K562 (cell line): ENCODE data around the gene CFAP20DC. TPM values are rescaled to one million over a fixed set of nuclear protein-coding genes. Genes with fewer than 3 reads are reported as not detected.

Source experiments
- ARID1B ChIP-seq: fragments of 450-650 bp; IDR thresholded peaks from 2 replicates; pipeline ENCODE4 v1.6.1; 2016; ENCODE audit warnings: antibody characterized with exemption, mild to moderate bottlenecking, inconsistent platforms
- CBFA2T3 ChIP-seq: fragments of 450-650 bp; IDR thresholded peaks from 2 replicates; pipeline ENCODE4 v1.6.1; 2017
- CBX8 ChIP-seq: fragments of 200-600 bp; sonication (generic); IDR thresholded peaks from 2 replicates; pipeline ENCODE4 v1.6.1; 2012; ENCODE audit warnings: borderline replicate concordance, mixed run types, low read depth, mild to moderate bottlenecking, moderate library complexity, mixed read lengths, low read length, control low read depth, inconsistent platforms; ENCODE audit not compliant: poor library complexity, severe bottlenecking; ENCODE audit errors: extremely low read depth
- EP300 ChIP-seq: IDR thresholded peaks from 2 replicates; pipeline ENCODE4 v1.6.1; 2012; ENCODE audit warnings: low read length, improper control_type of control experiment
- FOSL1 ChIP-seq: fragments of 200-800 bp; sonication (Bioruptor generic); conservative IDR thresholded peaks from 2 replicates; pipeline ENCODE4 v1.6.1; 2016; ENCODE audit warnings: missing genetic modification characterization, missing compliant biosample characterization
- GATA2 ChIP-seq: sonication (generic); formaldehyde crosslinking; IDR thresholded peaks from 2 replicates; pipeline ENCODE4 v1.4.0; 2020; ENCODE audit warnings: mild to moderate bottlenecking, missing genetic modification reagents
- GTF2E2 ChIP-seq: fragments of 200-800 bp; sonication (Bioruptor generic); IDR thresholded peaks from 2 replicates; pipeline ENCODE4 v1.6.1; 2016; ENCODE audit warnings: missing genetic modification characterization, missing compliant biosample characterization
- HDAC1 ChIP-seq, 2 experiments: fragments of 450-650 bp; IDR thresholded peaks; 2 replicates each; pipeline ENCODE4 v1.6.1; 2016 to 2017; ENCODE audit warnings: inconsistent platforms in 1 of 2, mild to moderate bottlenecking in 1 of 2, moderate library complexity in 1 of 2
- HEY1 ChIP-seq: fragments of 250-450 bp; sonication (Bioruptor Pico); IDR thresholded peaks from 2 replicates; pipeline ENCODE4 v1.5.0; 2020; ENCODE audit warnings: mild to moderate bottlenecking, moderate library complexity, borderline replicate concordance
- HNRNPUL1 ChIP-seq: fragments of 200-400 bp; formaldehyde crosslinking; IDR thresholded peaks from 2 replicates; pipeline ENCODE4 v1.6.1; 2017; ENCODE audit warnings: low read length
- JUN ChIP-seq, 2 experiments: sonication (generic) in 1 of 2; formaldehyde crosslinking in 1 of 2; IDR thresholded peaks; 2 replicates each; pipeline versions ENCODE4 v1.6.1 to v1.8.0; 2012 to 2022; ENCODE audit warnings: borderline replicate concordance in 2 of 2, mild to moderate bottlenecking in 2 of 2, improper control_type of control experiment in 1 of 2, low read depth in 1 of 2, low read length in 1 of 2, missing genetic modification reagents in 1 of 2
- NCOR1 ChIP-seq: fragments of 450-650 bp; IDR thresholded peaks from 2 replicates; pipeline ENCODE4 v1.6.1; 2016; ENCODE audit warnings: mild to moderate bottlenecking, moderate library complexity
- SMARCC2 ChIP-seq: fragments of 450-650 bp; IDR thresholded peaks from 2 replicates; pipeline ENCODE4 v1.6.1; 2017; ENCODE audit warnings: antibody characterized with exemption, moderate library complexity, mild to moderate bottlenecking, low read depth
- SREBF2 ChIP-seq: sonication (generic); formaldehyde crosslinking; IDR thresholded peaks from 2 replicates; pipeline ENCODE4 v1.4.0; 2020; ENCODE audit warnings: mild to moderate bottlenecking, missing genetic modification reagents
- TCF7L2 ChIP-seq: fragments of 150-350 bp; IDR thresholded peaks from 2 replicates; pipeline ENCODE4 v1.6.1; 2016; ENCODE audit warnings: low read depth, mild to moderate bottlenecking, low read length, moderate library complexity
- TEAD4 ChIP-seq, 2 experiments: sonication (generic) in 1 of 2; formaldehyde crosslinking in 1 of 2; IDR thresholded peaks; 2 replicates each; pipeline versions ENCODE4 v1.6.1 to v1.8.0; 2012 to 2022; ENCODE audit warnings: borderline replicate concordance in 1 of 2, inconsistent platforms in 1 of 2, low read length in 1 of 2, mild to moderate bottlenecking in 1 of 2, missing genetic modification reagents in 1 of 2
- TOE1 ChIP-seq, 2 experiments: fragments of 450-650 bp in 1 of 2; sonication (generic) in 1 of 2; formaldehyde crosslinking in 1 of 2; IDR thresholded peaks; 2 replicates each; pipeline versions ENCODE4 v1.7.1 to v1.8.0; 2016 to 2022; ENCODE audit warnings: borderline replicate concordance in 2 of 2, mild to moderate bottlenecking in 2 of 2, antibody characterized with exemption in 1 of 2, inconsistent platforms in 1 of 2, low read depth in 1 of 2, missing genetic modification reagents in 1 of 2, moderate library complexity in 1 of 2
- ZNF644 ChIP-seq: fragments of 200-800 bp; sonication (Bioruptor generic); IDR thresholded peaks from 2 replicates; pipeline ENCODE4 v1.6.1; 2016; ENCODE audit warnings: low read depth, missing genetic modification characterization, missing compliant biosample characterization
- ZNF717 ChIP-seq: fragments of 250-450 bp; sonication (Bioruptor Pico); IDR thresholded peaks from 2 replicates; pipeline ENCODE4 v1.5.0; 2021
- polyA plus RNA-seq, 8 experiments: library from polyadenylated mRNA; depleted of rRNA in 4 of 8; stranded (reverse) in 5 of 8; unstranded in 3 of 8; fragments of >200 nt; fragmentation: Nextera tagmentation in 2 of 8; fragmentation: Illumina TruSeq in 1 of 8; extraction: Ambion mirVana in 2 of 8; extraction: Trizol in 1 of 8; gene quantifications; 2 replicates each; pipeline versions ENCODE4 v1.2.1 to v1.2.3, GENCODE V29; 2011 to 2014; ENCODE audit warnings: inconsistent platforms in 1 of 8, missing spikeins in 1 of 8
- total RNA-seq, 7 experiments: library from RNA; depleted of rRNA in 6 of 7; stranded (reverse); fragments of >200 nt in 6 of 7; fragmentation: Illumina TruSeq in 2 of 7; extraction: Trizol in 2 of 7; gene quantifications; 2 replicates each; pipeline versions ENCODE4 v1.2.1 to v1.2.3, GENCODE V29; 2011 to 2021; ENCODE audit warnings: low replicate concordance in 1 of 7
- TF ChIP-seq, protein P1 (sequence below): fragments of 250-450 bp; sonication (Bioruptor Pico); IDR thresholded peaks from 2 replicates; pipeline ENCODE4 v1.8.0; 2021; ENCODE audit warnings: moderate library complexity, mild to moderate bottlenecking, inconsistent platforms
- TF ChIP-seq, protein P2 (sequence below): fragments of 200-800 bp; sonication (Bioruptor generic); IDR thresholded peaks from 2 replicates; pipeline ENCODE4 v1.6.1; 2016; ENCODE audit warnings: missing genetic modification characterization, missing compliant biosample characterization
- TF ChIP-seq, protein P3 (sequence below): fragments of 250-450 bp; sonication (Bioruptor Pico); IDR thresholded peaks from 2 replicates; pipeline ENCODE4 v1.8.0; 2022; ENCODE audit warnings: inconsistent platforms, mild to moderate bottlenecking, moderate library complexity, borderline replicate concordance

The CFAP20DC gene
- total and polyA plus RNA-seq, 9 of the 15 experiments (the other 6 are each of a cell fraction or from before 2014, with no cell fraction given), result 1.6 to 5.9 (median 4.6) TPM

DNA sequence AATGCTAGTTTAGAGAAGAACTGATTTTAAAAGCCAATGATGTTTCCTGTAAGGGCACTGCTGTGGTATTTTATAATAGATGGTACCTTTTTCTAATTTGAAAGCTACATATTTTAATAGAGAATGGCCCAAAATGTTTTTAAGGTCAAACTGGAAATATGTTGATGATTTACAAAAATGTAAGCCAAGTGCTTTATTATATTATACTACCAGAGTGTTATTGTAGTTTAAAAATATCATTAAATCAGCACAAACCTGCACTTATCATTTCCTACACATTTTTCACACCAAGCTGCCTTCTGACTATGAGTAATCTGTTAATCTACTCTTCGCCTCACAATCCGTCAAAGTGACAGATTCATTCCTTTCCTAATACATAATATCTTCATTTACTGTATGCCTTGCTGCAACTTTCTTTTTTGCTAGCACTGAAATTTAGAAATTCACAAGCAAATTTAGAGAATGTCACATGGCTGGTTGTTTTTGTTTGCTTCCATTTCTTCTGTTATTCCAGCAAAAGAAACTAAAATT is 256.8 kb downstream of the CFAP20DC start (continued):
- TF ChIP-seq HNRNPUL1 (no peak), TEAD4 (IDR thresholded peaks at IDR 0.05; ENCODE audit: low read length) (peak; percentile 52; the same call in 1 of the 2 replicates), TEAD4 (CRISPR knock-in tag; IDR thresholded peaks at IDR 0.05; ENCODE audit: borderline replicate concordance) (no peak), CBX8 (no peak), SMARCC2 (no peak), NCOR1 (no peak), GATA2 (CRISPR knock-in tag) (no peak), HDAC1 (IDR thresholded peaks at IDR 0.05) (no peak), SREBF2 (no peak), JUN (IDR thresholded peaks at IDR 0.05; ENCODE audit: borderline replicate concordance, low read depth, low read length) (no peak), JUN (CRISPR knock-in tag; IDR thresholded peaks at IDR 0.05; ENCODE audit: borderline replicate concordance) (no peak), FOSL1 (tag) (0 out of 2 replicates have a peak, but pooled peaks have one; percentile 20), ZNF717 (CRISPR knock-in tag) (no peak), EP300 (no peak), ZNF644 (tag) (no peak), TCF7L2 (no peak), TOE1 (IDR thresholded peaks at IDR 0.05; ENCODE audit: borderline replicate concordance) (no peak), TOE1 (CRISPR knock-in tag; IDR thresholded peaks at IDR 0.05; ENCODE audit: borderline replicate concordance, low read depth) (no peak), CBFA2T3 (peak; percentile 52), HEY1 (CRISPR knock-in tag) (no peak), ARID1B (peak; percentile 32; the same call in 1 of the 2 replicates), GTF2E2 (tag) (no peak)
- TF ChIP-seq, protein P1, sequence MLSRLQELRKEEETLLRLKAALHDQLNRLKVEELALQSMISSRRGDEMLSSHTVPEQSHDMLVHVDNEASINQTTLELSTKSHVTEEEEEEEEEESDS, result no peak
- TF ChIP-seq, protein P2, sequence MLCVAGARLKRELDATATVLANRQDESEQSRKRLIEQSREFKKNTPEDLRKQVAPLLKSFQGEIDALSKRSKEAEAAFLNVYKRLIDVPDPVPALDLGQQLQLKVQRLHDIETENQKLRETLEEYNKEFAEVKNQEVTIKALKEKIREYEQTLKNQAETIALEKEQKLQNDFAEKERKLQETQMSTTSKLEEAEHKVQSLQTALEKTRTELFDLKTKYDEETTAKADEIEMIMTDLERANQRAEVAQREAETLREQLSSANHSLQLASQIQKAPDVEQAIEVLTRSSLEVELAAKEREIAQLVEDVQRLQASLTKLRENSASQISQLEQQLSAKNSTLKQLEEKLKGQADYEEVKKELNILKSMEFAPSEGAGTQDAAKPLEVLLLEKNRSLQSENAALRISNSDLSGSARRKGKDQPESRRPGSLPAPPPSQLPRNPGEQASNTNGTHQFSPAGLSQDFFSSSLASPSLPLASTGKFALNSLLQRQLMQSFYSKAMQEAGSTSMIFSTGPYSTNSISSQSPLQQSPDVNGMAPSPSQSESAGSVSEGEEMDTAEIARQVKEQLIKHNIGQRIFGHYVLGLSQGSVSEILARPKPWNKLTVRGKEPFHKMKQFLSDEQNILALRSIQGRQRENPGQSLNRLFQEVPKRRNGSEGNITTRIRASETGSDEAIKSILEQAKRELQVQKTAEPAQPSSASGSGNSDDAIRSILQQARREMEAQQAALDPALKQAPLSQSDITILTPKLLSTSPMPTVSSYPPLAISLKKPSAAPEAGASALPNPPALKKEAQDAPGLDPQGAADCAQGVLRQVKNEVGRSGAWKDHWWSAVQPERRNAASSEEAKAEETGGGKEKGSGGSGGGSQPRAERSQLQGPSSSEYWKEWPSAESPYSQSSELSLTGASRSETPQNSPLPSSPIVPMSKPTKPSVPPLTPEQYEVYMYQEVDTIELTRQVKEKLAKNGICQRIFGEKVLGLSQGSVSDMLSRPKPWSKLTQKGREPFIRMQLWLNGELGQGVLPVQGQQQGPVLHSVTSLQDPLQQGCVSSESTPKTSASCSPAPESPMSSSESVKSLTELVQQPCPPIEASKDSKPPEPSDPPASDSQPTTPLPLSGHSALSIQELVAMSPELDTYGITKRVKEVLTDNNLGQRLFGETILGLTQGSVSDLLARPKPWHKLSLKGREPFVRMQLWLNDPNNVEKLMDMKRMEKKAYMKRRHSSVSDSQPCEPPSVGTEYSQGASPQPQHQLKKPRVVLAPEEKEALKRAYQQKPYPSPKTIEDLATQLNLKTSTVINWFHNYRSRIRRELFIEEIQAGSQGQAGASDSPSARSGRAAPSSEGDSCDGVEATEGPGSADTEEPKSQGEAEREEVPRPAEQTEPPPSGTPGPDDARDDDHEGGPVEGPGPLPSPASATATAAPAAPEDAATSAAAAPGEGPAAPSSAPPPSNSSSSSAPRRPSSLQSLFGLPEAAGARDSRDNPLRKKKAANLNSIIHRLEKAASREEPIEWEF, result no peak
- TF ChIP-seq, protein P3, sequence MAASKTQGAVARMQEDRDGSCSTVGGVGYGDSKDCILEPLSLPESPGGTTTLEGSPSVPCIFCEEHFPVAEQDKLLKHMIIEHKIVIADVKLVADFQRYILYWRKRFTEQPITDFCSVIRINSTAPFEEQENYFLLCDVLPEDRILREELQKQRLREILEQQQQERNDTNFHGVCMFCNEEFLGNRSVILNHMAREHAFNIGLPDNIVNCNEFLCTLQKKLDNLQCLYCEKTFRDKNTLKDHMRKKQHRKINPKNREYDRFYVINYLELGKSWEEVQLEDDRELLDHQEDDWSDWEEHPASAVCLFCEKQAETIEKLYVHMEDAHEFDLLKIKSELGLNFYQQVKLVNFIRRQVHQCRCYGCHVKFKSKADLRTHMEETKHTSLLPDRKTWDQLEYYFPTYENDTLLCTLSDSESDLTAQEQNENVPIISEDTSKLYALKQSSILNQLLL (CRISPR knock-in tag), result no peak
